ENCODE results near the gene TUBG1. TPM values are rescaled to one million over a fixed set of nuclear protein-coding genes. Genes with fewer than 3 reads are reported as not detected.
A peak's percentile ranks its signal among the peaks of the same experiment; 100 is the strongest.

TUBG1 gene
- total RNA-seq (10 to 100 TPM; 20.4 to 33.8 (median 26.3) TPM), polyA plus RNA-seq (10 to 100 TPM in 2 of 3 donors, 1 to 10 TPM in 1; 9.5 to 19.4 (median 16.9) TPM)
- long read RNA-seq, donor 1, transcript TUBG1-201 (11 exons, 1,611 nt): major isoform, 13 of 20 reads
- long read RNA-seq, donor 1, partial matches to known transcripts: 7 of 20 reads
- long read RNA-seq, donor 1, other reads (novel, unspliced or antisense): 0 of 20 reads
- long read RNA-seq, donor 2, transcript TUBG1-201 (11 exons, 1,611 nt): major isoform, 11 of 11 reads
- long read RNA-seq, donor 2, partial matches to known transcripts: 0 of 11 reads
- long read RNA-seq, donor 2, other reads (novel, unspliced or antisense): 0 of 11 reads

- intact Hi-C loops (cut with DNase I; ENCODE audit: low total_unique reads): loop anchor here (5.0 kb wide), 1 partner anchor 68 kb away; the partner anchor contains the start of gene PLEKHH3
- WGBS, 5 donors: 0 to 1% (median 0%) methylated on average over 41 to 66 of the region's 66 CpGs
Measured at GRCh38 chr17:42609182-42609813, at the start of gene TUBG1, which contains the start of gene RETREG3. TSS of gene TUBG1 (plus strand) at chr17:42609683. CDS start at chr17:42609738, 55 bp downstream. TSS of gene RETREG3 (minus strand) at chr17:42609374. CDS start at chr17:42609324, 50 bp downstream.

GRCh38 chr17:42560246-42560645 is 49.2 kb upstream of the TUBG1 start:
- Histone ChIP-seq H3K9me3 (no peaks in the 10 kb centered on the region), H3K4me3 (no peak overlapping the region), H3K4me1 (peaks cover 26 to 65% (median 37%) of the 10 kb centered on the region in 6 donors), H3K36me3 (peaks cover 0 to 21% (median 11%) of the 10 kb centered on the region in 6 donors), H3K27ac (no peak overlapping the region), H3K27me3 (replicated peaks in 1 of 7) (no peaks in the 10 kb centered on the region)
- DNase-seq: no peak
- intact Hi-C loops (cut with DNase I; ENCODE audit: low total_unique reads): no loop called here
- TF ChIP-seq POLR2AphosphoS5 (IDR thresholded peaks at IDR 0.05) (no peak), CTCF (IDR thresholded peaks at IDR 0.05 in 8 of 11, conservative IDR thresholded peaks at IDR 0.05 in 3 of 11) (no peak), POLR2A (IDR thresholded peaks at IDR 0.05) (no peak)
- 87 to 95% (median 94%) methylated on average over 3 of the region's 3 CpGs for WGBS, 5 donors

More at GRCh38 chr17:42609182-42609813, at the start of gene TUBG1, which contains the start of gene RETREG3:
- peaks cover 26 to 61% (median 49%) of the 10 kb centered on the region in 6 donors for H3K4me1 ChIP-seq
- peak within 1 kb of the TSS; percentile 74 to 89 (median 84) for H3K4me3 ChIP-seq
- H3K9me3 ChIP-seq: no peaks in the 10 kb centered on the region
- no peaks in the 10 kb centered on the region for H3K27me3 ChIP-seq (replicated peaks in 1 of 7)
- TF ChIP-seq POLR2A (IDR thresholded peaks at IDR 0.05) (peak; percentile 61 to 89 (median 88)), CTCF (IDR thresholded peaks at IDR 0.05 in 8 of 11, conservative IDR thresholded peaks at IDR 0.05 in 3 of 11) (peak in 6 of 11 experiments; percentile 15 to 43 (median 28)), POLR2AphosphoS5 (IDR thresholded peaks at IDR 0.05) (peak; percentile 97 to 98 (median 98))
- H3K36me3 ChIP-seq: peaks cover 0 to 41% (median 25%) of the 10 kb centered on the region in 6 donors
- peak within 1 kb of the TSS; percentile 88 to 99 (median 94) for H3K27ac ChIP-seq
- peak; percentile 100 for DNase-seq

- TF ChIP-seq POLR2A (IDR thresholded peaks at IDR 0.05) (no peak), CTCF (IDR thresholded peaks at IDR 0.05 in 8 of 11, conservative IDR thresholded peaks at IDR 0.05 in 3 of 11) (peak in 2 of 11 experiments; percentile 39), POLR2AphosphoS5 (IDR thresholded peaks at IDR 0.05) (peak; percentile 86 to 96 (median 92))
- WGBS, 5 donors: 0 to 2% (median 1%) methylated on average over 24 to 26 of the region's 26 CpGs
- peaks cover 29 to 69% (median 44%) of the 10 kb centered on the region in 6 donors for H3K4me1 ChIP-seq
- intact Hi-C loops (cut with DNase I; ENCODE audit: low total_unique reads): no loop called here
- peaks cover 0 to 34% (median 20%) of the 10 kb centered on the region in 6 donors for H3K36me3 ChIP-seq
- H3K27me3 ChIP-seq (replicated peaks in 1 of 7): no peaks in the 10 kb centered on the region
- peak; percentile 95 for DNase-seq
- H3K4me3 ChIP-seq: peak within 1 kb of the TSS; percentile 83 to 99 (median 90)
- peak within 1 kb of the TSS; percentile 9 to 98 (median 86) for H3K27ac ChIP-seq
- no peaks in the 10 kb centered on the region for H3K9me3 ChIP-seq
Measured at GRCh38 chr17:42561897-42562387, 47.5 kb upstream of the TUBG1 start, which contains the start of gene COASY. TSS of gene COASY (plus strand) at chr17:42562148. CDS start at chr17:42562623, 475 bp downstream.

Measured in spleen (tissue), 13 donors.